ENCODE data around the gene RAB3A.

Gene RAB3A

DNA sequence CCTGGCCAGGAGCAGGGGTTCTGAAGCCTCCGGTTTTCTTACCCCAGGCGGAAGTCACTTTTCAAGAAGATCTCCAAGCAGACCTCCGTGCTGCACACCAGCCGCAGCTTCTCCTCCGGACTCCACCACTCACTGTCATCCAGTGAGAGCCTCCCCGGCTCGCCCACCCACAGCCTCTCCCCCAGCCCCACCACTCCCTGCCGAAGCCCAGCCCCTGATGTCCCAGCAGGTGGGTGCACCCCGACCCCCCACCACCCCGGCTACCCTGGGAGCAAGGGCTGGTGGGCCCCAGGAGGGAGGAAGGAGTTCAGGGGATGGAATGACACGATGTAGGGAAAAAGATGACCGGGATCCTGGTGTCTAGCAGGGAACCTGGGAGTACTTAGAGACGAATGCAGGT is 56.4 kb downstream of the RAB3A start:
- DNase-seq, result no peak
